Mammary epithelial cell (primary cell): ENCODE measurements around the gene LHX2.
A peak's percentile ranks its signal among the peaks of the same experiment; 100 is the strongest.

Source experiments
- EZH2 ChIP-seq: IDR thresholded peaks from 2 replicates; pipeline ENCODE4 v1.6.1; 2012; ENCODE audit warnings: low read length, inconsistent platforms, borderline replicate concordance
- TF ChIP-seq, protein P1 (sequence below), 2 donors: IDR thresholded peaks in 1 of 2; conservative IDR thresholded peaks in 1 of 2; 2 replicates each; pipeline ENCODE4 v1.5.1; 2011 to 2012; ENCODE audit warnings: inconsistent platforms in 2 of 2, low read length in 2 of 2, mild to moderate bottlenecking in 2 of 2, control low read depth in 1 of 2, low read depth in 1 of 2; ENCODE audit not compliant: insufficient read depth in 1 of 2; ENCODE audit errors: extremely low read depth in 1 of 2

DNA sequence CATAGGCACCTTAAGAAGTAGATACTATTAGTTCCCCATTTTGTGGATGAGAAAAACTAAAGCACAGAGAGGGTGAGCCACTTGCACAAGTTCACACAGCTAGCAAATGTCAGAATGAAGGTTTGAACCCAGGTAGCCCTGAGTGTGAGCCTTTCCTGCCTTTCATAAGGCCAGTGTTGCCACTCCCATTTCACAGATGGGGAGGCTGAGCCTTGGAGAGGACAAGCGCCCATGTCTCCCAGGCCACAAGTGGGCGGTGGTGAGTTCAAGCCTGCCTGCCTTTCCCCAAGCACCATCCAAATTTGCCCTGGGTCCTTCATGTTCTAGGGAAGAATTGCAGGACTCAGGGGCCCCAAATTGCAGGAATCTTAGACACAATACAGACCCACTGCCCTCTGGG, 50.6 kb downstream of the LHX2 start:
- TF ChIP-seq, protein P1, sequence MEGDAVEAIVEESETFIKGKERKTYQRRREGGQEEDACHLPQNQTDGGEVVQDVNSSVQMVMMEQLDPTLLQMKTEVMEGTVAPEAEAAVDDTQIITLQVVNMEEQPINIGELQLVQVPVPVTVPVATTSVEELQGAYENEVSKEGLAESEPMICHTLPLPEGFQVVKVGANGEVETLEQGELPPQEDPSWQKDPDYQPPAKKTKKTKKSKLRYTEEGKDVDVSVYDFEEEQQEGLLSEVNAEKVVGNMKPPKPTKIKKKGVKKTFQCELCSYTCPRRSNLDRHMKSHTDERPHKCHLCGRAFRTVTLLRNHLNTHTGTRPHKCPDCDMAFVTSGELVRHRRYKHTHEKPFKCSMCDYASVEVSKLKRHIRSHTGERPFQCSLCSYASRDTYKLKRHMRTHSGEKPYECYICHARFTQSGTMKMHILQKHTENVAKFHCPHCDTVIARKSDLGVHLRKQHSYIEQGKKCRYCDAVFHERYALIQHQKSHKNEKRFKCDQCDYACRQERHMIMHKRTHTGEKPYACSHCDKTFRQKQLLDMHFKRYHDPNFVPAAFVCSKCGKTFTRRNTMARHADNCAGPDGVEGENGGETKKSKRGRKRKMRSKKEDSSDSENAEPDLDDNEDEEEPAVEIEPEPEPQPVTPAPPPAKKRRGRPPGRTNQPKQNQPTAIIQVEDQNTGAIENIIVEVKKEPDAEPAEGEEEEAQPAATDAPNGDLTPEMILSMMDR (conservative IDR thresholded peaks at IDR 0.05 in 1 of 2, IDR thresholded peaks at IDR 0.05 in 1 of 2; ENCODE audit: extremely low read depth in 1 of 2, insufficient read depth in 1 of 2, low read depth in 1 of 2, low read length in 2 of 2) = peak; percentile 14 to 20
- TF ChIP-seq EZH2 = no peak
